GM13977 (cell line): Measurements from ENCODE around the gene MRAP.

Experiments used
- DNase-seq: peaks from one replicate; pipeline ENCODE4 v3.0.0; 2012; ENCODE audit warnings: low spot score
- in situ Hi-C: fragments of 300-500 bp; cut with MboI; formaldehyde crosslinking; loops from one replicate; pipeline ENCODE4 v1.12.0; 2022; ENCODE audit warnings: low sequenced_read_pairs, low pct_unique_long_range_greater_than_20kb, mixed read lengths, inconsistent platforms; ENCODE audit not compliant: unreplicated experiment
- TF ChIP-seq, protein P1 (sequence below): IDR thresholded peaks from 2 replicates; pipeline ENCODE4 v1.5.1; 2012; ENCODE audit warnings: mild to moderate bottlenecking, control low read depth; ENCODE audit not compliant: insufficient read depth; ENCODE audit errors: extremely low read depth, missing control alignments

The MRAP gene

GRCh38 chr21:32329331-32329730 lies 30.7 kb downstream of the MRAP start:
- no peak for DNase-seq
- in situ Hi-C loops = no loop called here
- TF ChIP-seq, protein P1, sequence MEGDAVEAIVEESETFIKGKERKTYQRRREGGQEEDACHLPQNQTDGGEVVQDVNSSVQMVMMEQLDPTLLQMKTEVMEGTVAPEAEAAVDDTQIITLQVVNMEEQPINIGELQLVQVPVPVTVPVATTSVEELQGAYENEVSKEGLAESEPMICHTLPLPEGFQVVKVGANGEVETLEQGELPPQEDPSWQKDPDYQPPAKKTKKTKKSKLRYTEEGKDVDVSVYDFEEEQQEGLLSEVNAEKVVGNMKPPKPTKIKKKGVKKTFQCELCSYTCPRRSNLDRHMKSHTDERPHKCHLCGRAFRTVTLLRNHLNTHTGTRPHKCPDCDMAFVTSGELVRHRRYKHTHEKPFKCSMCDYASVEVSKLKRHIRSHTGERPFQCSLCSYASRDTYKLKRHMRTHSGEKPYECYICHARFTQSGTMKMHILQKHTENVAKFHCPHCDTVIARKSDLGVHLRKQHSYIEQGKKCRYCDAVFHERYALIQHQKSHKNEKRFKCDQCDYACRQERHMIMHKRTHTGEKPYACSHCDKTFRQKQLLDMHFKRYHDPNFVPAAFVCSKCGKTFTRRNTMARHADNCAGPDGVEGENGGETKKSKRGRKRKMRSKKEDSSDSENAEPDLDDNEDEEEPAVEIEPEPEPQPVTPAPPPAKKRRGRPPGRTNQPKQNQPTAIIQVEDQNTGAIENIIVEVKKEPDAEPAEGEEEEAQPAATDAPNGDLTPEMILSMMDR = no peak

- TF ChIP-seq, protein P1 = no peak
- in situ Hi-C loops = no loop called here
- DNase-seq = no peak
Measured at GRCh38 chr21:32329776-32330175, 31.1 kb downstream of the MRAP start.

GRCh38 chr21:32330784-32331311 lies 32.2 kb downstream of the MRAP start:
- in situ Hi-C loops = no loop called here
- TF ChIP-seq, protein P1 = no peak
- no peak for DNase-seq

DNA sequence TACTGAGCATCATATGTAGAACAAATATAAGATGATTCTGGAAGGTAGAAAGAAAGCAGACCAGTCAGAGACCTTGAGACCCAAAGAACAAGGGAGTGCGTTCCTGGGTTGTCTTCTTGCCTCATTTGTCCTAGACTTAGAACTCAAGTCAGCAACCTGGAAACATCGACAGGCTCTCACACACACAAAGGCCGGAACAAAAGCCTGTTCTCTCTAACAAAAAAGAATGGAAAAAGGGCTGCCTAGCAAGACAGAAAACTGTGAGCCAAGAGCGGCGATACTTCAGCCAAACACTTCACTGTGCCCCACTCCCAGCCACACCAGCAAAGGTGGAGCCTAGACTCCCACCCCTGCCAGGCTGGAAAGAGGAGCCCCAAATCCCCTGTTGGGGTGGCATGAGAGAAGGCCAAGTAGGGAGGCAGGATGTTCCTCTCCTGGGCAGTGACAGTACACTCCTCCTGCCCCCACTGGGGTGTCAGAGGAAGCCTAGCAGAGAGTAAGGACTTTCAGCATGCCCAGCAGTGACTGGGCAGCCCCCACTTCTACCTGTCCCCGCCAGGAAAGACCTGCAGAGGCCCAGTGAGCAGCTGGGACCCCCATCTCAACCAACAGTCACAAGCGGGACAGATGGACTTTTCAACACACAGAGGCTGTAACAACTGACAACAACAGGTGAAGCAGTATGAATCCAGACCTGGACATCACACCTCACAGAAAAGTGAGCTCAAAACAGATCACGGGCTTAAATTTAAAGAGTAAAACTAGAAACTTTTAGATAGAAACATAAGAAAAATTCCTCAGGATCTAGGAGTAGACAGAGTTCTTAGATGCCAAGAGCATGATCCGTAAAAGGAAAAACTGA lies 33.0 kb downstream of the MRAP start:
- in situ Hi-C loops = no loop called here
- TF ChIP-seq, protein P1 = no peak

DNA sequence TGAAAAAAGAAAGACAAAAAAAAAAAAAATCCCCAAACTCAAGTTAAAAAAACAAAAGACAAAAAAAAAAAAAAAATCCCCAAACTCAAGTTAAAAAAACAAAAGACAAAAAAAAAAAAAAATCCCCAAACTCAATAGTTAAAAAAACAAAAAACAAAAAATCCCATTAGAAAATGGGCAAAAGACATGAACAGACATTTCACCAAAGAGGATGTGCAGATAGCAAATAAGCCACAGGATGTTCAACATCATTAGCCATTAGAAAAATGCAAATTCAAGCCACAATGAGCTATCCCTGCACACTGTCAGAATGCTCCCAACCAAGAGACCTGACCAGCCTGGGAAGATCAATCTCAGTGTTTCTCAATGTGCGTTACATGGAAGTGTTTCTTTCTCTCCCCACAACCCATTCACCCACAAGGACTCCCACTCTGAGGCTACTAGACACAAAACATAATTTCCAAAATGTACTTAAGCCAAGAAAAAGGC lies 33.9 kb downstream of the MRAP start:
- DNase-seq = no peak
- TF ChIP-seq, protein P1 = no peak
- in situ Hi-C loops = no loop called here

More for the DNA sequence above, 33.0 kb downstream of the MRAP start:
- no peak for DNase-seq

GRCh38 chr21:32333953-32334673 lies 35.5 kb downstream of the MRAP start:
- TF ChIP-seq, protein P1 = no peak
- in situ Hi-C loops = no loop called here
- no peak for DNase-seq
